ENCODE results near the gene TRMT2A.

Gene TRMT2A

GRCh38 chr22:20063271-20064139 lies 53.5 kb downstream of the TRMT2A start:
- DNase-seq = no peak

GRCh38 chr22:20062766-20063083 lies 54.3 kb downstream of the TRMT2A start:
- no peak for DNase-seq

- no peak for DNase-seq
Observed at GRCh38 chr22:20062043-20062765, 54.8 kb downstream of the TRMT2A start.

Measured in right kidney (tissue), 1 donor.